Measurements from ENCODE around the gene ADAMTSL2. TPM values are rescaled to one million over a fixed set of nuclear protein-coding genes. Genes with fewer than 3 reads are reported as not detected.

Gene ADAMTSL2
- polyA plus RNA-seq, 1 of the 3 experiments (the other 2 are of a cell fraction), result 0.21 TPM

DNA sequence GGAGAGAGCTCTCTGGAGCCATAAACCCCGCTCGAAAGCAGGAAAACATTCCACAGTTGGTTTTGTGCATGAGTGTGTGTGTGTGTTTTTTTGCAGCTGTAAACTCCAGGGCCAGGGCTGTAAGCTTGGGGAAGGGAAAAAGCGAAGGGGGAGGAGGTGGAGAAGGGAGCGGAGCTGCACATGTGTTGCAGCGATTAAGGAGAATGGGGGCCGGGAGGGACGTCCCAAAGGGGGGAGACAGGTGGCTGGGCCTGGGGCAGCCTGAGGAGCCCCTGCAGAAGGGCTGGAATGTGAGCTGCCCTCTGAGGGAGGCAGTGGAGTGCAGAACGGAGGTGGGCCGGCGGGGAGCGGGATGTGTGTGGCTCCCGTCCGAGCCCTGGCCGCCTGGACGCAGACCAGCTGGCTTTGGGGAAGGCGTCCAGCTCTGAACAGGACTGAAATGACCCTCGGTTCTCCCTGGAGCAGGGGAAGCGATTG, 7.0 kb upstream of the ADAMTSL2 start:
- Histone ChIP-seq H3K9me3 (no peaks in the 10 kb centered on the region), H3F3A (replicated peaks; ENCODE audit: insufficient read depth) (no peaks in the 10 kb centered on the region), H3K27me3 (ENCODE audit: insufficient read depth) (no peaks in the 10 kb centered on the region), H3K4me2 (no peak overlapping the region), H3K9ac (no peak overlapping the region), H3K79me2 (ENCODE audit: insufficient read depth) (no peaks in the 10 kb centered on the region), H3K9me2 (no peaks in the 10 kb centered on the region), H3K27ac (ENCODE audit: low read depth in 2 of 2, low read length in 1 of 2) (peak overlapping the region in 1 of 2 experiments; percentile 100; a peak in 2 of 4 replicates), H3K4me1 (ENCODE audit: control insufficient read depth in 1 of 2, insufficient read depth in 2 of 2, low read depth in 1 of 2, low read length in 1 of 2) (peaks cover 9 to 81% of the 10 kb centered on the region in 2 experiments; a peak in 3 of 4 replicates), H3K4me3 (ENCODE audit: low read depth in 2 of 2, low read length in 1 of 2) (no peak overlapping the region), H4K20me1 (ENCODE audit: insufficient read depth) (no peaks in the 10 kb centered on the region), H2AFZ (ENCODE audit: low read depth) (no peak overlapping the region), H3K36me3 (replicated peaks in 1 of 2; ENCODE audit: control insufficient read depth in 1 of 2, insufficient read depth in 2 of 2, low read length in 1 of 2) (no peaks in the 10 kb centered on the region)
- CTCF ChIA-PET, result interaction anchor here (0.7 to 1.7 kb wide), 5 partner anchors 41 to 189 kb away, joined by 3 to 5 read pairs (median 3); no protein-coding TSS in a partner anchor
- DNase-seq, result peak; percentile 71
- POLR2A ChIA-PET, result interaction anchor here (0.8 to 10.7 kb wide), 8 partner anchors 13 to 189 kb away, joined by 3 to 150 read pairs (median 4); partner anchors contain the start of gene DBH
- TF ChIP-seq YY1 (IDR thresholded peaks at IDR 0.05; ENCODE audit: low read depth) (no peak), RAD21 (IDR thresholded peaks at IDR 0.05; ENCODE audit: low read length) (no peak; the same call in 1 of the 2 replicates), NRF1 (IDR thresholded peaks at IDR 0.05; ENCODE audit: low read depth, low read length) (no peak), PBX3 (IDR thresholded peaks at IDR 0.05) (no peak), REST (IDR thresholded peaks at IDR 0.05; ENCODE audit: low read depth, low read length) (no peak), MAX (IDR thresholded peaks at IDR 0.05; ENCODE audit: low read depth) (no peak), MXI1 (IDR thresholded peaks at IDR 0.05; ENCODE audit: low read depth, low read length) (no peak), IRF3 (IDR thresholded peaks at IDR 0.05; ENCODE audit: low read depth, low read length) (no peak), EZH2phosphoT487 (IDR thresholded peaks at IDR 0.05; ENCODE audit: borderline replicate concordance, low read depth) (no peak)
- 67% methylated on average over 15 of the region's 18 CpGs for WGBS (ENCODE audit: low lambda C conversion rate)

Data from SK-N-SH (cell line).